HG02943 (cell line): ENCODE measurements around the gene VDAC1.
"Not testable (repeated sequence)": the region's sequence is repeated elsewhere in the genome, so short reads cannot be mapped to it uniquely, and the experiment has no call there.

Source experiments
- ATAC-seq: cut with Tn5 transposase; IDR thresholded peaks from one replicate; pipeline ENCODE4 v1.9.1; 2021; ENCODE audit warnings: mild to moderate bottlenecking, low read depth, moderate library complexity; ENCODE audit not compliant: unreplicated experiment

Gene VDAC1

GRCh38 chr5:133969654-133970324, 35.0 kb downstream of the VDAC1 start:
- ATAC-seq: no peak

GRCh38 chr5:133968204-133968980, 36.4 kb downstream of the VDAC1 start, which contains the start of gene C5orf15:
Gene C5orf15 (minus strand): TSS chr5:133968625. CDS start chr5:133968584, 41 bp downstream.
- peak; percentile 92 for ATAC-seq

DNA sequence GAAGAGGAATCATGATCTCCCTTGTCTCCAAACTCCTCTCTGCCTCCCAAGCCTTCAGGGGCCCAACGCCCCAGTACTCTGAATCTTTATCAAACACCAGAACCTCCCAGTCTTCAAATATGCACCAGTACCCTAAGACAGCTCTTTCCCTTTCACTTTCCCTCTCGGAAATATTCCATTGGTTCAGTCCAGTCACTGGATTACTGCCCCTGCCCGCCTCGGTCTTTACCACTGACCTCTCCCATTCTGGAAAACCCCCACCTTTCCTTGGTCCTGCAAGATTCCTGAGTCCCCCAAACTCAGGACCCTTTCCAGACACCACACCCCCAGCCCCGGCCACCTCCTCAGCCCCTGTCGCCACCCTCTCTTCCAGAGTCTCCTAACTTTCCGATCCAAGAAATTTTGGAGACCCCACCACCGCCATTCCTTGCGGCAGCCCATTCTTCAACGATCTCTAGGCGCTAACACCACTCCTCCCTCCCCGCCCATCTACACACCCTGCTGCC, 37.0 kb downstream of the VDAC1 start:
- no peak for ATAC-seq

DNA sequence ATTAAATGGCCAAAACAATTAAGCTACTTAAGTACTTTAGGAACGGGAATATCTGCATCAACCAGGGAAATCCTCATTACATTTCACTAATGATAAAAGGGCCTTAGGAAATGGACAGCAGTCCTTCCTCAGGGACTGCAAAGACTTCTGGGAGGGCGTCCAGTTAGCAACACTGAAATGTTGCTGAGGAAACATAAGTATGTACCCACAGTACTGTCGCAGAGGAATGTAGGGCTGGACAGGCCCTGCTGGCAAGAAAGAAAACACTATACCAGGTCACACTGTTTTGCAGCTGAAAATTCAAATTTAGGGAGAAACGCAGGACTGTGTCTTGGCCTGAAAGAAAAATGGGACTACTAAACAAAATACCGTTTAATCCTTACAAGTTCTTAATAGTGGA, 37.7 kb downstream of the VDAC1 start:
- ATAC-seq: no peak

GRCh38 chr5:133966090-133966489, 38.7 kb downstream of the VDAC1 start:
- no peak for ATAC-seq

DNA sequence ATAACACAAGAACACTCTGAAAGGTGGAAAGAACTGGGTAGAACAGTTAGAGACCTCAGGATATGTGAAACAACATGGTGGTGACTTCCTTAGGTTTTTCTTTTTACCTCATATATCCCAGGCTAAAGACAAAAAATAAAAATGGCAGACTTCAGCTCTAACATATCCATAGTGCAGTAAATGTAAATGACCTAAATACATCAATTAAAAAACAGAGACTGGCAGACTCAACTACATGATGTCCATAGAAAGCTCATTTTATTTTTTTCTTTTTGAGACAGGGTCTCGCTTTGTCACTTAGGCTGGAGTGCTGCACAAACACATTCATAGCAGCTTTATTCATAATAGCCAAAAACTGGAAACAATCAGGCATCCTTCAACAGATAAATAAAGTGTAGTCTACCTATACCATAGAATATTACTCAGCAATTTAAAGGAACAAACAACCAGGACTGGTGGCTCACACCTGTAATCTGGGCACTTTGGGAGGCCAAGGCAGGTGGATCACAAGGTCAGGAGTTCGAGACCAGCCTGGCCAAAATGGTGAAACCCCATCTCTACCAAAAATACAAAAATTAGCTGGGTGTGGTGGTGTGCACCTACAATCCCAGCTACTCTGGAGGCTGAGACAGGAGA, 41.2 kb downstream of the VDAC1 start:
- no peak for ATAC-seq

DNA sequence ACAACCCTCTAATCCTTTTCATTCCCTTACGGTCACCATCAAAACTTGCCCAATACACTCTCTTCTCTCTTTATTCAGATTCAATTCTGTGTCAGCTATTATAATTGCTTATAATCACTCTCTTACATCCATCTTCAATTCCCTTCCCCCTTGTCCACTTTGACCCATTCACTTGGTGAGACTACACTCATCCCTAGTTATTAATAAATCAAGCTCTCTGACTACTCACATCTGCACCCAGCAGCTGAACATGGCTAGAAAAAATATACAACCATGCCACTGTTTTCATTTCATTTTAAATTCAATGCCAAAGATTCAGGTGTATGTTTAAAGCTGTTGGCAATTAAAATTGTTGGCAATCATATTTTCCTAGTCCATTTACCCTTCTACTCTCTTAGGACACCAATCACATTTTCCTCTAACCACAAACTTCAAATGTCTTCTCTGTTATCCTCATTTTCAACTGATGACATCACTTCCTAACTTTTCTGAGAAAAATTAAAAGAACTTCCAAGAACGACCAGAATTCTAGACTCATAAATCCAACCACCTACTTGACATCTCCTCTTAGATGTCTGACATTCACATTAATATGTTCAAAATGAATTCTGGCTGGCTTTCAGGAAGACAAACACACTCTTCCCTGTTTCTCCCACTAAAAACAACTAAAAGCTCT, 41.8 kb downstream of the VDAC1 start:
- ATAC-seq: no peak

DNA sequence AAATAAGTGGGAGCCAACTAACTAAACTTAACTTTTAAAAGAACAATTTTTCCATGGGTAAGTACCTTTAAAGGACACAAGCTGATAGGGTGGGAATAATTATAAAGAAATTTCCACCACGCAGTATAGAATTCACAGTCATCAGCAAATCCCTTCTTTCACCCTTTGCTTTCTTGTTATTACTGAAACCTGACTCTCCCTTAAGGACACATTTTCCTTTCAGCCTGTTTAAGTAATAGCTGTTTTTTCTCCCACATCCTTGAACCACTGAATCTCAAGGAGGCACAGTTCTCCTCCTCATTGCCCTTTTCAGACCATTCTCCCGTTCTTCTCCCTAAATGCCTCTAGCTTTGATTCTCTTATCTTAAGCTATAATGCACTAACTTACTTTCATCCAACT, 42.6 kb downstream of the VDAC1 start:
- ATAC-seq: no peak

GRCh38 chr5:133959643-133960042, 45.1 kb downstream of the VDAC1 start:
- ATAC-seq: no peak

DNA sequence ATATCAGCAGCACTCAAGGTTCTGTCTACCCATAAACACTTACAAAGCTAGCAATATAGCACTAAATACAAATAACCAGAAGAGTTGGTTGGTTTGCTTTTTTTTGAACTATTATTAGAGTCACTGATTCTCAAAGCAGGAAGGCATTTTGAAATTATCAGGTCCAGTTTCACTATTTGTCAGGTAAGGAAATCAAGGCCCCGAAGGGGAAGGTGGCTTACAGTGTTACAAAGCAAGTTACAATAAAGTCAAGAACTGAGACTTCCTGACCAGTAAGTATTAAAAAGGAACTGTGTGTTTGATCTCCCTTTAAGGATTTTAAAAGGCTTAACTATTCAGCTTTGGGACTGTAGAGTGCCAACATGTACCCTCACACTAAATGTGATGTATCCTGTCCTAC, 47.2 kb downstream of the VDAC1 start:
- no peak for ATAC-seq

DNA sequence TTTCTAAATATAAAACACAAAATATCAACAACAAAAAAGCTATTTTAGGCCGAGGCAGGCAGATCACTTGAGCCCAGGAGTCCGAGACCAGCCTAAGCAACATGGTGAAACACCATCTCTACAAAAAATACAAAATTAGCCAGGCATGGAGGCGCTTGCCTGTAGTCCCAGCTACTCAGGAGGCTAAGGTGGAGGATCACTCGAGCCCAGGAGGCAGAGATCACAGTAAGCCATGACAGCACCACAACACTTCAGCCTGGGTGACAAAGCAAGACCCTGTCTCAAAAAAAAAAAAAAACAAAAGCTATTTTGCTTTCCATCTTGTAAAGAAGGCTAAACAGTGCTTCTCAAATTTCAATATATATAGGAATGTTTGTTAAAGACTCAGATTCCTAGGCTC, 47.7 kb downstream of the VDAC1 start:
- ATAC-seq: no peak

GRCh38 chr5:133956196-133956595, 48.6 kb downstream of the VDAC1 start:
- not testable (repeated sequence) for ATAC-seq

DNA sequence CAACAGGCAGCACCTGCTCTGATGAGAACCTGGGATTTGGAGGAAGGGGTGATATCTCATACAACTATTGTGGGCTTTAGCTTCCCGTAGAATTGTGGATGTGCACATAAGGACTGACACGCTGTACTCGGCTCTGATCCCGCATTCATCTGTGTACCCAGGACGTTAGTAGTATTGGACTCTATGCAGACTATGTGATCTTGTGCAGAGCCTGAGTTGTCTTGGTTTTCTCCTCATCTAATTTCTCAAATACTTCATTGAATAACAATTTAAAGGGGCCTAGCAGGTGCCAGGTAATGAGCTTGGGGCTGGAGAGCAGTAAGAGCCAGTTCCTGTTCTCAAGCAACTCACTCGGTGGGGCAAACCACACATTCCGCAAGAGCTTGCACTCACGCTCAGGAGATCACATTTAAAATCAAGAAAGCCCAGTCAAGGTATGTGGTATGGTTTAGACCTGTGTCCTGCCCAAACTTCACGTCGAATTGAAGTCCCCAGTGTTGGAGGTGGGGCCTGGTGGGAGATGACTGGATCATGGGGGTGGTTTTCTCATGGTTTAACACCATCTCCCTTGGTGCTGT, 51.1 kb downstream of the VDAC1 start:
- ATAC-seq: no peak

- ATAC-seq: no peak
Measured at GRCh38 chr5:133952729-133953567, 51.8 kb downstream of the VDAC1 start.

DNA sequence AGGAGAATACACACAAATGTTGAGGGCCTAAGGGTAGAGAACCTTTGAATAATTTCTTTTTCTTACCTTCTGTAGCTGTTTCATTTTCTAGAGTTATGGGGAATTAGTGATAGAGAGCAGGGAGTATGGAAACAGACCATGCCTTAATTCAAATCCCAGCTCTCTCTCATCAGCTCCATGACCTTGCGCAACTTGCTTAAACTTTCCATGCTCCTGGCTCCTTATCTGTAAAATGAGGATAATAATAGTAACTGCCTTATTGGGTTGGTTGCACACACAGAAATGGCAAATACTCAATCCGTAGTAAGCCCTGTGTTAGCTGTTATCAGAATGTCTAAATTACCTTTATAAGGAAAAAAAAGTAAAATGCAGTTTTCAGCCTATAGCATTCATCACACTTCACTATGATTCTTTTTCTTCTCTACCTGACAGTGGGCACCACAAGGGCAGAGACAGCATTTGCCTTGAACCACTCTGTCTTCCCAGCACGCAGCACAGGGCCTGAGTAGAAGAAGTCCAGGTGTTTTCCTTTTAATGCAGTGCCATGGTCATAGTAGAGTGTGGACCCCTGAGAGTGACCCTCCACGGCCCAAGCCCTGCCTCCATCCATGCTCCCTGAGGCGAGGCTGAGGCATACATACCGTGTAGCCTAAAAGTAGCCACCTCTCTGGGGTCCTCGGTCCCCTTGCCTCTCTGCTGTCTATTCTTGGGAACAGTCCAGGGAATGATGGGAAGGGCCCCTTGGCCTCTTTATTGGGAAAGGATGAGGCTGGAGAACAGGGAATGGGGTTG, 53.8 kb downstream of the VDAC1 start:
- ATAC-seq: no peak

- ATAC-seq: no peak
Measured at GRCh38 chr5:133948721-133949120, 56.1 kb downstream of the VDAC1 start.

GRCh38 chr5:133947431-133947841, 57.3 kb downstream of the VDAC1 start:
- ATAC-seq: no peak

DNA sequence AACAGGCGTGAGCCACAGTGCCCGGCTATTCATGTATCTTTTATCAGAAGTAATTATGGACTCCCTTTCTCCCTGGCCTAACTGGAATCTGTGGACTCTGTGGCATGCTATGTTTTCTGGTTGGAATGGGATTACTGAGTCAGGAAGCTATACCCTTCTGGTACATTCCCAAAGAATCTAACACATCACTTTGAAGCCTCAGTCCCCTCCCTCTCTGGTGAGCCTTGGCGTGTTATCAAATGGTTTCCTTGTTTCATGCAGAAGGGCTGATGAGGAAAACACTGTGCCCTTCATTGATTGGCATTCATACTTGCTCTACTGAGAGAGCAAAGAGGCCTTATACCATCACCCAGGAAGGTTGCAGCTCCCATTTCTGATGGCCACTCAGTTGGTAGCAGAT, 59.2 kb downstream of the VDAC1 start:
- no peak for ATAC-seq
